A549 treated with GW870086 at 1 μM for 4 hours (cell line): Measurements from ENCODE around the gene DPEP2NB. TPM values are rescaled to one million over a fixed set of nuclear protein-coding genes. Genes with fewer than 3 reads are reported as not detected.

Experiments used
- total RNA-seq: library from RNA; stranded (reverse); fragments of 200-300 nt; extraction: Qiagen RNA extraction; gene quantifications from 5 replicates; pipeline ENCODE4 v1.2.3, GENCODE V29; 2022; ENCODE audit warnings: low read depth

DPEP2NB gene
- not detected in 5 replicates for total RNA-seq

GRCh38 chr16:68015681-68016080, at the start of gene DPEP2NB:
TSS of gene DPEP2NB (minus strand) at chr16:68015911. CDS start at chr16:68015770, 141 bp downstream.

GRCh38 chr16:68022728-68023537, 7.2 kb upstream of the DPEP2NB start, which contains the start of the genes DDX28 and DUS2:
TSS of gene DDX28 (minus strand) at chr16:68023232. CDS start at chr16:68023202, 30 bp downstream.
TSS of gene DUS2 (plus strand) at chr16:68023284. CDS start at chr16:68038024, 14,740 bp downstream.

GRCh38 chr16:67998779-67999688, 16.7 kb downstream of the DPEP2NB start, which contains the start of gene DPEP2:
TSS of gene DPEP2 (minus strand) at chr16:67999484. CDS start at chr16:67993212, 6,272 bp downstream.

GRCh38 chr16:67979955-67980678, 35.6 kb downstream of the DPEP2NB start, which contains the start of gene DPEP3:
TSS of gene DPEP3 (minus strand) at chr16:67980499. CDS start at chr16:67980380, 119 bp downstream.

GRCh38 chr16:67968400-67969253, 47.1 kb downstream of the DPEP2NB start, which contains the start of gene SLC12A4:
TSS of gene SLC12A4 (minus strand) at chr16:67968637. CDS start at chr16:67968553, 84 bp downstream.

Other genes starting within 250 kb of the DPEP2NB start
- 7.4 to 9.5 TPM (median 8.3 TPM) in 5 replicates for gene RANBP10, start 209.4 kb downstream of the DPEP2NB start, total RNA-seq
- gene TSNAXIP1, start 209.0 kb downstream of the DPEP2NB start, total RNA-seq, result 0.29 to 0.53 TPM (median 0.41 TPM) in 5 replicates
- 26.3 to 42.4 TPM (median 39.3 TPM) in 5 replicates for gene THAP11, start 173.6 kb downstream of the DPEP2NB start, total RNA-seq
- gene NUTF2, start 169.0 kb downstream of the DPEP2NB start, total RNA-seq, result 228 to 243 TPM (median 238 TPM) in 5 replicates
- 25.7 to 30.8 TPM (median 27.4 TPM) in 5 replicates for gene CENPT, start 168.2 kb downstream of the DPEP2NB start, total RNA-seq
- 44.9 to 65.1 TPM (median 60.7 TPM) in 5 replicates for gene EDC4, start 142.9 kb downstream of the DPEP2NB start, total RNA-seq
- 0.28 to 0.52 TPM in 2 of 5 replicates, not detected in the others for gene NRN1L, start 131.0 kb downstream of the DPEP2NB start, total RNA-seq
- 12.7 to 18.9 TPM (median 14.8 TPM) in 5 replicates for gene PSKH1, start 122.7 kb downstream of the DPEP2NB start, total RNA-seq
- gene CTRL, start 84.0 kb downstream of the DPEP2NB start, total RNA-seq, result 1.0 to 2.1 TPM (median 1.7 TPM) in 5 replicates
- gene PSMB10, start 79.1 kb downstream of the DPEP2NB start, total RNA-seq, result 42.5 to 60.5 TPM (median 50.4 TPM) in 5 replicates
- gene LCAT, start 71.8 kb downstream of the DPEP2NB start, total RNA-seq, result 8.3 to 12.6 TPM (median 11.0 TPM) in 5 replicates
- 26.5 to 36.3 TPM (median 30.8 TPM) in 5 replicates for gene SLC12A4, start 47.3 kb downstream of the DPEP2NB start, total RNA-seq
- not detected in 5 replicates for gene DPEP3, start 35.4 kb downstream of the DPEP2NB start, total RNA-seq
- not detected in 5 replicates for gene DPEP2, start 16.4 kb downstream of the DPEP2NB start, total RNA-seq
- gene DDX28, start 7.3 kb upstream of the DPEP2NB start, total RNA-seq, result 18.0 to 21.4 TPM (median 19.4 TPM) in 5 replicates
- gene DUS2, start 7.4 kb upstream of the DPEP2NB start, total RNA-seq, result 15.1 to 17.6 TPM (median 16.6 TPM) in 5 replicates
- gene NFATC3, start 69.5 kb upstream of the DPEP2NB start, total RNA-seq, result 12.2 to 16.3 TPM (median 14.6 TPM) in 5 replicates
- 0.08 to 0.19 TPM (median 0.17 TPM) in 4 of 5 replicates, not detected in the other for gene ESRP2, start 220.2 kb upstream of the DPEP2NB start, total RNA-seq
- 14.1 to 17.4 TPM (median 15.6 TPM) in 5 replicates for gene PLA2G15, start 229.5 kb upstream of the DPEP2NB start, total RNA-seq
- gene SLC7A6, start 248.6 kb upstream of the DPEP2NB start, total RNA-seq, result 32.8 to 35.7 TPM (median 34.5 TPM) in 5 replicates